Activated CD4-positive, alpha-beta T cell treated with anti-CD3 and anti-CD28 coated beads, Interleukin-2, amount 10 ng/mL, durations not matched to agents 7 days and 5 days (primary cell): ENCODE results near the gene DRAXIN. TPM values are rescaled to one million over a fixed set of nuclear protein-coding genes. Genes with fewer than 3 reads are reported as not detected.

ENCODE experiments used
- CTCF ChIA-PET: fragments of 350-600 bp; sonication (Branson Sonifier 250); formaldehyde crosslinking; loops from one replicate; lab custom pipeline; 2021; ENCODE audit warnings: antibody characterized with exemption; lab: Charles Lee
- POLR2A ChIA-PET: fragments of 350-600 bp; sonication (Branson Sonifier 250); formaldehyde crosslinking; loops from one replicate; lab custom pipeline; 2021; ENCODE audit warnings: antibody characterized with exemption; lab: Charles Lee
- DNase-seq: peaks from one replicate; pipeline ENCODE4 v3.0.0-alpha.2; 2020
- H3K27ac Mint-ChIP-seq: one replicate; pipeline ENCODE4 v1.8.0; 2021; ENCODE audit warnings: mild to moderate bottlenecking, moderate library complexity, mixed read lengths
- H3K27me3 Mint-ChIP-seq: one replicate; pipeline ENCODE4 v1.8.0; 2021; ENCODE audit warnings: mixed read lengths
- H3K36me3 Mint-ChIP-seq: one replicate; pipeline ENCODE4 v1.8.0; 2021; ENCODE audit warnings: low read depth, mixed read lengths
- H3K4me1 Mint-ChIP-seq: one replicate; pipeline ENCODE4 v1.8.0; 2021; ENCODE audit warnings: mixed read lengths
- H3K4me3 Mint-ChIP-seq: one replicate; pipeline ENCODE4 v1.8.0; 2021; ENCODE audit warnings: mild to moderate bottlenecking, moderate library complexity, mixed read lengths
- H3K9me3 Mint-ChIP-seq: one replicate; pipeline ENCODE4 v1.8.0; 2021; ENCODE audit warnings: mixed read lengths
- total RNA-seq, 2 experiments: library from RNA; stranded (reverse); gene quantifications; one replicate each; pipeline ENCODE4 v1.2.3, GENCODE V29; 2021

The DRAXIN gene
- total RNA-seq, 2 experiments from 2014 or later = 0.54 to 0.62 TPM

DNA sequence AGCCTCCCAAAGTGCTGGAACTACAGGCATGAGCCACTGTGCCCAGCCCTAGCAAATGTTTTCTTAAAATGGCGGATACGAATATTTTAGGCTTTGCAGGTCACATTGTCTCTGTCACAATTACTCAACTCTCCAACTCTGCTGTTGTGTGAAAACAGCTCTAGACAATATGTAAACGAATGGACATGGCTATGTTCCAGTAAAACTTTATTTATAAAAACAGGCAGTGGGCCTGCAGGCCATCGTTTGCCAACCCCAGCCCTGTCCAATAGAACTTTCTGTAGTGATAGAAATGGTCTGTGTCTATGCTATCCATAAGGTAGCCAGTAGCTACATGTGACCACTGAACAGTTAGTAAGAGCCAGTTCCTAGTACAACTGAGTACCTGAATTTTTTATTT lies 31.8 kb upstream of the DRAXIN start:
- CTCF ChIA-PET = interaction anchor here (1.4 to 8.5 kb wide), 4 partner anchors 11 to 60 kb away, joined by 4 to 55 read pairs (median 6); no protein-coding TSS in a partner anchor
- no peak overlapping the region for H3K4me3 Mint-ChIP-seq

DNA sequence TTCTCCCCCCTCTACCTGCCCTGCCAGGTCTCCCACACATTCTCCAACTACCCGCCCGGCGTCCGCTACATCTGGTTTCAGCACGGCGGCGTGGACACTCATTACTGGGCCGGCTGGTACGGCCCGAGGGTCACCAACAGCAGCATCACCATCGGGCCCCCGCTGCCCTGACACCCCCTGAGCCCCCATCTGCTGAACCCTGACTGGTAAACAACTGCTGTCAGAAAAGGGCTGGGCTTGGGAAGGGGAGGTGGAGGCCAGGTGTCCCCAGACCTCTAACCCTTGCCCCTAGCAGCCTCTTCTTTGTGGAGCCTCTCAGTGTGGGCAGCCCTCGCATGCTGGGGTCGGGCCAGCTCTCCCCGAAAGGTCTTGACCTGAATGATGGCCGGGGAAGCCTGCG lies 30.4 kb upstream of the DRAXIN start:
- DNase-seq = no peak
- H3K36me3 Mint-ChIP-seq = peaks cover 19% of the 10 kb centered on the region
- no peak overlapping the region for H3K27ac Mint-ChIP-seq
- ChIA-PET CTCF (interaction anchor here (1.2 to 8.5 kb wide), 2 partner anchors 12 to 39 kb away, joined by 4 to 55 read pairs; no protein-coding TSS in a partner anchor), POLR2A (no interaction called here)
- no peak overlapping the region for H3K4me3 Mint-ChIP-seq
- peaks cover 18% of the 10 kb centered on the region for H3K4me1 Mint-ChIP-seq
- no peaks in the 10 kb centered on the region for H3K27me3 Mint-ChIP-seq
- no peaks in the 10 kb centered on the region for H3K9me3 Mint-ChIP-seq

More for the DNA sequence above, 31.8 kb upstream of the DRAXIN start:
- Mint-ChIP-seq H3K36me3 (peaks cover 22% of the 10 kb centered on the region), H3K27me3 (no peaks in the 10 kb centered on the region), H3K4me1 (peaks cover 20% of the 10 kb centered on the region), H3K27ac (no peak overlapping the region), H3K9me3 (no peaks in the 10 kb centered on the region)
- no peak for DNase-seq
- POLR2A ChIA-PET = interaction anchor here (0.6 kb wide), 1 partner anchor 60 kb away, joined by 11 read pairs; no protein-coding TSS in a partner anchor

DNA sequence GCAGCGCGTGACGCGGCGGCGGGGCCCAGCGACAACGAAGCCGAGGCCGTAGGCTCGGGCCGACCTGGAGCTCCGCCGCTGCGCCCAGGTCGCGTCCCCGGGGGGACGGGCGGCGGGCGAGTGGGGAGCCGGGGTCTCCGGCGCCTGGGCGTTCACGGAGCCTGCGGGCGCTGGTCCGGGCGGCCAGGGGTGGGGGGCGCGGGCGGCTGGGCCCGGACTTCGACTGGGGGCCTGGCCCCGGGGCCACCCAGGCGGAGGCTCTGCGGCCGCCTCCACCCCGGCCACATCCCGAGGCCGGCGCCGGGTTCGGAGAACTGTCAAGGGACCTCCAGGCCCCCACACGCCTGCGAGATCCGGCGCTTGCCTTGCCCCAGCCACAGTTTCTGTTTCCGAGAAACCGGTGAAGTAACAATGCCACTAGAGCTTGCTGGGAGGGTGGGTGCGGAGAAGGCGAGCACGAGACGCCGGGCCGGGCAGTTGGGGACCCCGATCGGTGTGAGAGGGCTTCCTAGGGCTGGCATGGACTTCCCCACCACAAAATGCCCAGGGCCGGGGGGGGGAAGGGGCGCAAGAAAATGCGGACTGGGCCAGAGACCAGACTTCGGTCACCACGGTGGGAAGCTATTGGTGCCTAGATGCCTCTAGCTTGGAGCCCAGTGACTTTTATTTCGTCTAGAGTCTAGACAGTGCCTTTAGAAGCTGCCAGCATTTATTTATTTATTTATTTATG lies 27.0 kb upstream of the DRAXIN start:
- DNase-seq = peak; percentile 77
- H3K27me3 Mint-ChIP-seq = no peaks in the 10 kb centered on the region
- peak overlapping the region; percentile 87 for H3K4me3 Mint-ChIP-seq
- H3K36me3 Mint-ChIP-seq = peaks cover 17% of the 10 kb centered on the region
- no peaks in the 10 kb centered on the region for H3K9me3 Mint-ChIP-seq
- CTCF ChIA-PET = interaction anchor here (0.6 to 8.5 kb wide), 23 partner anchors 11 to 799 kb away, joined by 3 to 55 read pairs (median 4); partner anchors contain the start of genes EXOSC10, FBXO2, FBXO44 and MAD2L2
- peaks cover 26% of the 10 kb centered on the region for H3K4me1 Mint-ChIP-seq
- H3K27ac Mint-ChIP-seq = peak overlapping the region; percentile 92
- POLR2A ChIA-PET = interaction anchor here (0.6 to 1.8 kb wide), 4 partner anchors 16 to 244 kb away, joined by 3 to 12 read pairs (median 6); partner anchors contain the start of gene MAD2L2

DNA sequence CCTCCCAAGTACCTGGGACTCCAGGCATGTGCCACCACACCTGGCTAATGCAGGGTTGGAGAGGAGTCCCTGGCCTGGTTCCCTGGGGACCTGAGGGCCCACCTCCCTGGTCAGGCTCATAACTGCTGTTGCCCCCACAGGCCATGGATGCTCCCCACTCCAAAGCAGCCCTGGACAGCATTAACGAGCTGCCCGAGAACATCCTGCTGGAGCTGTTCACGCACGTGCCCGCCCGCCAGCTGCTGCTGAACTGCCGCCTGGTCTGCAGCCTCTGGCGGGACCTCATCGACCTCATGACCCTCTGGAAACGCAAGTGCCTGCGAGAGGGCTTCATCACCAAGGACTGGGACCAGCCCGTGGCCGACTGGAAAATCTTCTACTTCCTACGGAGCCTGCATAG lies 23.0 kb upstream of the DRAXIN start:
- no peak for DNase-seq
- H3K9me3 Mint-ChIP-seq = no peaks in the 10 kb centered on the region
- no peaks in the 10 kb centered on the region for H3K27me3 Mint-ChIP-seq
- peaks cover 17% of the 10 kb centered on the region for H3K4me1 Mint-ChIP-seq
- POLR2A ChIA-PET = no interaction called here
- peaks cover 14% of the 10 kb centered on the region for H3K36me3 Mint-ChIP-seq
- CTCF ChIA-PET = no interaction called here
- no peak overlapping the region for H3K4me3 Mint-ChIP-seq
- no peak overlapping the region for H3K27ac Mint-ChIP-seq

DNA sequence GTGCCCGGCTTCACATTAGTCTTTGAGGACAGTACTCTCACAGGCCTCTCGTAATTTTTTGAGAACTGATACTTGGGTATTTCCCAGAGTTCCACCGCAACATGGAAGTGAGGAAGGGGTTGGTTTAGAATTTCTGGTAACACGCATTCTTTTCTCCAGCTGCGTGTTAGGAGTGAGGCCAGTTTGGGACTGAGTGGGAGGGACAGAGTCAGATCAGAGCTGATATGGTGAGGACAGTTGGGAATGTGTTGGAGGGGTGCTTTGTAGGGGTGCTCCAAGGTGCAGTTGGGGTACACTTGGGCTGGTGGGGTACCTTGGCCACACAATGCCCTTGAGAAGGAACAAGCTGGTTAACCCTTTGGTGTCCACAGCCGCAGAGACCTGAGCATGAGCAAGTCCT lies 20.8 kb upstream of the DRAXIN start:
- no peaks in the 10 kb centered on the region for H3K27me3 Mint-ChIP-seq
- DNase-seq = no peak
- no peaks in the 10 kb centered on the region for H3K9me3 Mint-ChIP-seq
- POLR2A ChIA-PET = no interaction called here
- no peak overlapping the region for H3K27ac Mint-ChIP-seq
- no peak overlapping the region for H3K4me3 Mint-ChIP-seq
- CTCF ChIA-PET = no interaction called here
- peaks cover 13% of the 10 kb centered on the region for H3K4me1 Mint-ChIP-seq
- peaks cover 28% of the 10 kb centered on the region for H3K36me3 Mint-ChIP-seq

GRCh38 chr1:11671205-11671543 lies 20.3 kb upstream of the DRAXIN start:
- ChIA-PET POLR2A (no interaction called here), CTCF (interaction anchor here (1.0 to 1.3 kb wide), 2 partner anchors 12 to 15 kb away, joined by 4 to 5 read pairs; no protein-coding TSS in a partner anchor)
- Mint-ChIP-seq H3K27me3 (no peaks in the 10 kb centered on the region), H3K4me3 (no peak overlapping the region), H3K27ac (no peak overlapping the region), H3K9me3 (no peaks in the 10 kb centered on the region), H3K36me3 (peaks cover 29% of the 10 kb centered on the region), H3K4me1 (peaks cover 9% of the 10 kb centered on the region)
- no peak for DNase-seq

DNA sequence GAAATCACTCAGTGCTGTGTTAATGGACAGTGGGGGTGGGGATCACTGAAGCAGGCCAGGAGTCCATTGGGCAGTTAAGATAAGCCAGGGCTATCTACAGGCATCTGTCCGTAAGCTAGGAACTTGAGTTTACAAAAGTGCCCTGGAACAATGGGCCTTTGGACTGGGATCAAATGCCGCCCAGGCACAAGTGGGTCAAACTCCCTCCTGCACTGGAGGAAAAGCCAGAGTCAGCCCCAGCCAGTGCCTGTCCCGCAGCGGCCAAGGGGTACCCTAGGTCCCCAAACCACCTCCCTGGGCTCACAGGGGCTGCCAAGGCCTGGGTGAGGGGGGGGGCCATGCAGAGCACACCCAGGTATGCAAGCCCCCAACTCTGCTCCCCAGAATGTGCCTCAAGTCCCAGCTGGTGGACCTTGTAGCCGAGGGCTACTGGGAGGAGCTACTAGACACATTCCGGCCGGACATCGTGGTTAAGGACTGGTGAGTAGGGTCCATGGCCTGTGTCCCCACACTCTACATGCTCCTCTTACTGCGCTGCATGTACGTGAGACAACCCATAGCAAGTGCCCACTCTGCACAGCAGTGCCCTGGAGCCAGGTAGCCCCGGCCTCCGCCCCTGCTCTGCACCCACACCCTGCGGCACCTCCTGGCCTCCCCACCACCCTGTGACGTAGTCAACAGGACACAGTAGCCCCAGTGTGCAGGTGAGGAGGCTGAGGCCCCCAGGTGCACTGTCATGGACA lies 19.8 kb upstream of the DRAXIN start:
- CTCF ChIA-PET = interaction anchor here (1.0 to 6.7 kb wide), 3 partner anchors 8 to 15 kb away, joined by 4 to 49 read pairs (median 5); partner anchors contain the start of gene FBXO6
- Mint-ChIP-seq H3K27me3 (no peaks in the 10 kb centered on the region), H3K27ac (no peak overlapping the region), H3K9me3 (no peaks in the 10 kb centered on the region), H3K4me1 (peaks cover 9% of the 10 kb centered on the region), H3K36me3 (peaks cover 29% of the 10 kb centered on the region), H3K4me3 (no peak overlapping the region)
- POLR2A ChIA-PET = no interaction called here
- no peak for DNase-seq

DNA sequence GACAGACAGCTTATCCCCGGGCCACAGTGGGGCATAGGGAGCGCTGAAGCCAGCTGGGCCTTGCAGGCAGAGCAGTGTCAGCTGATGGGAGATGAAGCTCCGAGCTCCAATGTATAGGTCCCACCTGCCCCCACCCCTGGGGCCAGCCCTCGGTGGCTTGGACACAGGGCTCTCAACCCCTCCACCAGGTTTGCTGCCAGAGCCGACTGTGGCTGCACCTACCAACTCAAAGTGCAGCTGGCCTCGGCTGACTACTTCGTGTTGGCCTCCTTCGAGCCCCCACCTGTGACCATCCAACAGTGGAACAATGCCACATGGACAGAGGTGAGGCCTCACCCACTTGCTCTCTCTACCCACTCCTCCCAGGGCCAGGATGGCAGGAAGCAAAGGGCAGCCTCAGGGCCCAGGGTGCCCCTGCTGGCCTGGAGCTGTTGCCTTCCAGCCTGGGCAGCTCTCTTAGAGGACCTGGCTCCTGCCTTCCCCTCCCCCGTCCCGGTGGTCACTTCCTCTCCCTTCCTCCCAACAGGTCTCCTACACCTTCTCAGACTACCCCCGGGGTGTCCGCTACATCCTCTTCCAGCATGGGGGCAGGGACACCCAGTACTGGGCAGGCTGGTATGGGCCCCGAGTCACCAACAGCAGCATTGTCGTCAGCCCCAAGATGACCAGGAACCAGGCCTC lies 18.3 kb upstream of the DRAXIN start:
- Mint-ChIP-seq H3K4me3 (no peak overlapping the region), H3K27ac (peak overlapping the region; percentile 60), H3K27me3 (no peaks in the 10 kb centered on the region), H3K4me1 (peaks cover 3% of the 10 kb centered on the region), H3K9me3 (no peaks in the 10 kb centered on the region), H3K36me3 (peaks cover 25% of the 10 kb centered on the region)
- ChIA-PET CTCF (interaction anchor here (1.0 to 6.7 kb wide), 4 partner anchors 9 to 234 kb away, joined by 4 to 49 read pairs (median 4); partner anchors contain the start of gene FBXO6), POLR2A (no interaction called here)
- DNase-seq = no peak

- CTCF ChIA-PET = interaction anchor here (6.7 kb wide), 1 partner anchor 10 kb away, joined by 49 read pairs; the partner anchor contains the start of gene FBXO6
- Mint-ChIP-seq H3K36me3 (peaks cover 21% of the 10 kb centered on the region), H3K4me3 (no peak overlapping the region), H3K27me3 (no peaks in the 10 kb centered on the region), H3K9me3 (no peaks in the 10 kb centered on the region), H3K4me1 (peaks cover 7% of the 10 kb centered on the region), H3K27ac (no peak overlapping the region)
- POLR2A ChIA-PET = no interaction called here
- no peak for DNase-seq
Measured at GRCh38 chr1:11674488-11674887, 17.0 kb upstream of the DRAXIN start.

GRCh38 chr1:11675325-11675724 lies 16.2 kb upstream of the DRAXIN start:
- POLR2A ChIA-PET = no interaction called here
- no peak for DNase-seq
- Mint-ChIP-seq H3K4me1 (peaks cover 12% of the 10 kb centered on the region), H3K36me3 (peaks cover 18% of the 10 kb centered on the region), H3K27ac (peak overlapping the region; percentile 25), H3K9me3 (no peaks in the 10 kb centered on the region), H3K4me3 (no peak overlapping the region), H3K27me3 (no peaks in the 10 kb centered on the region)
- CTCF ChIA-PET = interaction anchor here (0.6 to 6.7 kb wide), 2 partner anchors 11 to 573 kb away, joined by 4 to 49 read pairs; partner anchors contain the start of gene FBXO6

GRCh38 chr1:11676386-11677103 lies 15.0 kb upstream of the DRAXIN start:
- Mint-ChIP-seq H3K27ac (no peak overlapping the region), H3K36me3 (peaks cover 18% of the 10 kb centered on the region), H3K27me3 (no peaks in the 10 kb centered on the region), H3K4me3 (no peak overlapping the region), H3K9me3 (no peaks in the 10 kb centered on the region), H3K4me1 (peaks cover 12% of the 10 kb centered on the region)
- CTCF ChIA-PET = interaction anchor here (1.4 to 6.7 kb wide), 2 partner anchors 12 to 17 kb away, joined by 4 to 49 read pairs; partner anchors contain the start of gene FBXO6
- POLR2A ChIA-PET = no interaction called here
- no peak for DNase-seq

- Mint-ChIP-seq H3K27ac (no peak overlapping the region), H3K4me1 (peaks cover 17% of the 10 kb centered on the region), H3K9me3 (no peaks in the 10 kb centered on the region), H3K4me3 (peak overlapping the region; percentile 9), H3K27me3 (peaks cover 7% of the 10 kb centered on the region), H3K36me3 (peaks cover 16% of the 10 kb centered on the region)
- no peak for DNase-seq
- POLR2A ChIA-PET = no interaction called here
- CTCF ChIA-PET = interaction anchor here (6.7 kb wide), 1 partner anchor 14 kb away, joined by 49 read pairs; the partner anchor contains the start of gene FBXO6
Measured at GRCh38 chr1:11678442-11678841, 13.1 kb upstream of the DRAXIN start.
